CD4-positive, alpha-beta T cell treated with Interleukin-17A for 4 hours (primary cell): Measurements from ENCODE around the gene CEMIP2.
A peak's percentile ranks its signal among the peaks of the same experiment; 100 is the strongest.
"Not testable (repeated sequence)": the region's sequence is repeated elsewhere in the genome, so short reads cannot be mapped to it uniquely, and the experiment has no call there.

Experiments
- DNase-seq: peaks from one replicate; pipeline ENCODE4 v3.0.0-alpha.2; 2020; ENCODE audit warnings: mixed read lengths

Gene CEMIP2

DNA sequence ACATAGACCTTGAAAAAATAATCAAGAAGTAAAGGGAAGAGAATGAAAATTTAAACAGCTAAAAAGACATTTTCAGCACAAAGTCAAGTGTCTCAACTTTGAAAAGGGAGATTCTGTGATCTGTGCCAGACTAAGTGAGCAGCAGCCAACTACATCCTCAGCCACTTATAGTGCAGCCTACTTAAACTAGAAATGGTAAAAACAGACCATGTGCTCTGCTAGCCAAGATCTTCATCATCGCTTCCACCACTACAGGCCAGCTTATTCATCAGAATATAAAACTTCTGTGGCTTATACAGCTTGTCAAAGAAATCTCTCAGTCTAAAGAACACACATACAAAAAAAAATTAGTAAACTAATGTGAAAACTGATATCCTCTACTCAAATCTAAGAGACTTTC, 63.5 kb downstream of the CEMIP2 start:
- DNase-seq = no peak

GRCh38 chr9:71703172-71703872, 65.0 kb downstream of the CEMIP2 start:
- no peak for DNase-seq

- DNase-seq = no peak
Observed at GRCh38 chr9:71697882-71698281, 70.4 kb downstream of the CEMIP2 start.

DNA sequence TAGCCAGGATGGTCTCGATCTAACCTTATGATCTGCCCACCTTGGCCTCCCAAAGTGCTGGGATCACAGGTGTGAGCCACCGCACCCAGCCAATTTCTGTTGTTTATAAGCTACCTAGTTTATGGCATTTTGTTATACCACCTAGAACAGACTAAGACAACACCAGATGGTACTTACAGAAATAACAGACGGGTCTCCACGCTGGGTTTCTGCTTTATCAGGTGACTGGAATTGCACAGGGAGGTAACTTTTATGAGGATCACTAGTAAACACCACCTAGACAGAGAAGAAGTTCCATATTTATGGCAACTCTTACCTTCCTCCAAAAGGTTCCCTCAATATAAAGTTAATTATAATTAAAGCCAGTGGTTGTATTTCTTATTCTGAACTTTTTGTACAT, 74.0 kb downstream of the CEMIP2 start:
- no peak for DNase-seq

GRCh38 chr9:71693607-71694006, 74.7 kb downstream of the CEMIP2 start:
- DNase-seq = no peak

DNA sequence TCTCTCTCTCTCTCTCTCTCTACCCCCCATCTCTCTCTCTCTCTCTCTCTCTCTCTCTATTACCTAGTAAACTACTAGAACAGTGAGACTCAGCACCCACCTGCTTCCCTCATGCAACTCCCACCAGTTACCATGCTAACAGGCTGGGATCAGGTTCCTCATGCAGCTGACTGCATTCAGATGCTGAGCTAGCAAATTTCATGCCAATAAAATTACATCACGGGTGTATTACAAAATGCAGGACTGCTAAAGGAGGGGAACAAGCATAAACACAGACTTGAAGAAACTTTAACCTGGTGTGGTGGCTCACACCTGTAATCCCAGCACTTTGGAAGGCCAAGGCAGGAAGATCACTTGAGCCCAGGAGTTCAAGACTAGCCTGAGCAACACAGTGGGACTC, 76.0 kb downstream of the CEMIP2 start:
- no peak for DNase-seq

GRCh38 chr9:71691576-71691975, 76.7 kb downstream of the CEMIP2 start:
- DNase-seq = not testable (repeated sequence)

DNA sequence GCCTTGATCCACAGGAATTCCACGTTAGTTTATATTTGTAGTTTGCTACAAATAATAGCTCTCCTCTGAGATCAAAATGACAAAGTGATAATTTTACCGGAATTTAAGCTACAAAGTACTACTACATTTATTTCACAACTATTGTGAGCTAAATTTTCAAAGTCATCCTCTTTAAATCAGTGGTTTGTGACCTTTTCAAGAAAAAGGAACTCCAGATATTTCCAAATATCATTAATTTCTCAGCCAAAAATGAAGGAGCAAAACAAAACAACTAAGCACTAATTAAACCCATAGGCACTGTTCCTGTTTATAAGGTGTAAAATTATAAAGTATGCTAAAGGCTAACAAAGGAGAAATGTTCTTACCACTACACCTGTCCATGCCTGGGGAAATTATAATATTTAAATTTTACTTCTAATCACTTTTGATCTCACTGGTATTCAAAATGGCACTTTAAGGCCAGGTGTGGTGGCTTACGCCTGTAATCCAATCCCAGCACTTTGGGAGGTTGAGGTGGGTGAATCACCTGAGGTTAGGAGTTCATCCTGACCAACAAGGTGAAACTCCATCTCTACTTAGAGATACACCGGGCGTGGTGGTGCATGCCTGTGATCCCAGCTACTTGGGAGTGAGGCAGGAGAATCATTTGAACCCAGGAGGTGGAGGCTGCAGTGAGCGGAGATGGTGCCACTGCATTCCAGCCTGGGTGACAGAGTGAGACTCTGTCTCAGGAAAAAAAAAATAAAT, 77.5 kb downstream of the CEMIP2 start:
- DNase-seq = no peak

DNA sequence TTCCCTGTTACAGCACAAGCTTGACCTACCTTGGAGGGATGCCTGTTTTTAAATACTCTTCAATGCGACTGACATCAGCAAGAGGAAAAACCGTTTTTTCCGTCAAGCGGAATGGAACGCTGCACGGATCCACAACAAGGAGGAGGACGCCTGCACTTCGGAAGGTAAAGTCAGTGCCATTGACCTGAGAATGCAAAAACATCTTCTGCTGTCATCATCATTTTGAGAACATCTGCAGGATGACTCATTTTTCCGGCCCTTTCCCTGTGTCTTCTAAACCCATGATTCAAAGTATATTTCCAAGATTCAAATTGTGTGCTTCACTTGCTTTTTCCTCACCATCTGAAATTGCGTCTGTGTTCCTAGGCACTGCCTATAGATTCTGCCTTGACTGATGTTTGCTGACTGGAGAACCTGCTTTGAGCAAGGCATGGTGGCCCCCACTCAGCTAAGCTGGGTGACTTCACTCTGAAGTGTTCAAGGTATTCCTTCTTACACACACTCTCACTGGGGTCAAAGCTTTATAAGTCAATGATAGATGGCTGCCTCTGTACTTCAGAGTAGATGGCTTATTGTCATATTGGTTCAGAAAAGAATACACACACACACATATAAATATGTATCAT, 78.1 kb downstream of the CEMIP2 start:
- no peak for DNase-seq

- no peak for DNase-seq
Observed at GRCh38 chr9:71687676-71688075, 80.6 kb downstream of the CEMIP2 start.

GRCh38 chr9:71685988-71686387, 82.3 kb downstream of the CEMIP2 start:
- peak; percentile 12 for DNase-seq

GRCh38 chr9:71685394-71685793, 82.9 kb downstream of the CEMIP2 start:
- peak; percentile 31 for DNase-seq

GRCh38 chr9:71684566-71684965, 83.7 kb downstream of the CEMIP2 start:
- no peak for DNase-seq

DNA sequence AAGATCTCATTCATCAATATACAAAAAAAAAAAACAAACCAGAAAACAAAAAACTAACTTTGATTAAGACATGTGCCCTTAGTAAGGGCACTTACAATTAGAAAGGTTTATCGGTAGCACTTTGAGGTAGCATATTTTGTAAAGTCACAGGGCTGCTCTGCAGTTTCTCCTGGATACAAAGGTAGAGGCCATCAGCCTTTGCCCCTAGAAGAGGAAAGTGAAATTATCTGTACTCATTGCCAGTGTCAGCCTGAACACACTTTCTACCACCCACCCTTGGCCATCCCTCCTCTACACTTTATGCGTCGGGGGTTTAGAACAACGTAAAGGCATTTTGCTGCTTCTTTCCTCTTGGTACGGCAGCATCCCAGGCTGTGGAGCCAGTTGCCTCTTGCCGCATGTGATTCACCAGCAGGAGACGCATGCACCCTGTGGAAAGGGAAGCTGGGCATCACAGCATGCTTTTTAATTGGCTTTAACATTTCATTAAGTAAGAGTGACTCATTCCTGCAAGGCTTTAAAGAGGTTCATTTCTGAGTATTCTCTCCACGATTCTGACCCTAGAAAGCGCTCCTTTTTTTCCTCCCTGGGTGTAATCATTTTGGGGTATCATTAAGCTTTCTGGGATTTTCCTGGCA, 84.6 kb downstream of the CEMIP2 start:
- DNase-seq = peak; percentile 25

GRCh38 chr9:71681708-71682272, 86.5 kb downstream of the CEMIP2 start:
- DNase-seq = no peak

DNA sequence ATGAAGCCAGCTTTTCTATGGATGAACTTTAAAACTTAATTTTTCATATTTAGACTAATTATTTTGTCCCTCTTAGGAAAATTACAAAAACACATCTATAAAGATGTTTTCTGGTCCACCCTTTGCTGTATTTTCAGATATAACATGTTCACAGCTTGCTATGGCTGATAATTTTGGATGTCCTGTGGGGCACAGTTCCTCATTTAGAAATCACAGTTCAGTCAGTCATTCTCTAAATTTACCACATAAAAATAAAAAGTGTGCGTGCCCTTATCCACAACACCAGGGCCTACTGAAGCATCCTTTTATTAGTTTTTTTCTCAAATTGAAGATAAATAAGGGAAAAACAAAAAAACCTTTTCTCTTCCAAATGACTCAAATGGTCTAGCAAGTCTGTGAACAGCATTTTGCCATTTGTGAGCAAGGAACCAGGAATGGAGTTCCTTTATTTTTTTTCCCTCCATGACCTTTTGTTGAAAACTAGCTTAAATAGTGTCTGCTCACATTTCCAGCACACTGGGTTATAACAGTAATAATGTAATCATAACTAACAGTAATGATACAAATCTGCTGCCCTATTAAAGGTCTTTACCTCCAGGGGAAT, 87.1 kb downstream of the CEMIP2 start:
- no peak for DNase-seq

DNA sequence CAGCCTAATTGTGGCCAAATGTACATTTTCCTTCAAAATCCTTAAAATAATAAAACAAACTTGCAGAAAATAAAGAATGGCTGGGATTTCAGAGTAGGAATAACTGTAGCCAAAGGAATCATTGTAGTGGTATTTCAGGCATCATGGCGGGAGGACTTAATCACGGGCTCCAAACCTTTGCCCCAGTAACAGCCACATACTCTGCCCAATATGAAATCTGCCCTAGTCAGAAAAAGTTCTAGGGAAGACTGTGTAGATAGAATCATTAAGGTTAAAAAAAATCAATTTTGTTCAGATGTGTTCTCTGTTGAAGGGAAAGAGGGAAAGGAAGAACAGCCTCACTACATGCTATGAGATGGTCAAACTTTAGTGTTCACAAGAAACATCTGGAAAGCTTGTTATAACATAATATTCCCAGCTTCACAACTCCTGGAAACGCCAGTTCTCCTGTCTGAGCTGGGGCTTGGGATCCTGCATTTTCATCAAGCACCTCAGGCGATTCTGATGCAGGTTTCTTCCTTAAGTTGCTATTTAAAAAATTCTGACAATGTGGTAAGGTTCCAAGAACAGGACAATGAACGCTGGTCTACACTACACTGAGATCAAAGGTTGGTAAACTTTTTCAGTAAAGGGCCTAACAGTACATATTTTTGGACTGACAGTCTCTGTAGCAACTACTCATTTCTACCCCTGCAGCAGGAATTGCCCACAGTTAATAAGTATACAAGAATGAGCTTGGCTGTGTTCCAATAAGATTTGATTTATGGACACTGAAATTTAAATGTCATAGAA, 87.9 kb downstream of the CEMIP2 start:
- DNase-seq = no peak

GRCh38 chr9:71678999-71679398, 89.3 kb downstream of the CEMIP2 start:
- no peak for DNase-seq

GRCh38 chr9:71677209-71677608, 91.1 kb downstream of the CEMIP2 start:
- no peak for DNase-seq

- DNase-seq = no peak
Observed at GRCh38 chr9:71676460-71676859, 91.9 kb downstream of the CEMIP2 start.

- no peak for DNase-seq
Observed at GRCh38 chr9:71675857-71676165, 92.5 kb downstream of the CEMIP2 start.
